T-helper 9 cell (primary cell): ENCODE measurements around the gene ADAT3.

Source experiments
- DNase-seq: peaks from one replicate; pipeline ENCODE4 v3.0.0-alpha.2; 2020

ADAT3 gene

GRCh38 chr19:1917926-1918325, 12.7 kb downstream of the ADAT3 start:
- no peak for DNase-seq

GRCh38 chr19:1918975-1919374, 13.8 kb downstream of the ADAT3 start:
- no peak for DNase-seq

GRCh38 chr19:1920644-1921043, 15.4 kb downstream of the ADAT3 start:
- DNase-seq, result no peak

GRCh38 chr19:1921326-1921725, 16.1 kb downstream of the ADAT3 start:
- no peak for DNase-seq

- no peak for DNase-seq
These were observed 16.6 kb downstream of the ADAT3 start for GRCh38 chr19:1921825-1922224.

GRCh38 chr19:1922803-1923202, 17.6 kb downstream of the ADAT3 start:
- no peak for DNase-seq

GRCh38 chr19:1923319-1923718, 18.1 kb downstream of the ADAT3 start:
- no peak for DNase-seq

- no peak for DNase-seq
These were observed 19.2 kb downstream of the ADAT3 start for GRCh38 chr19:1924320-1924961.

GRCh38 chr19:1925544-1925943, 20.3 kb downstream of the ADAT3 start:
- no peak for DNase-seq

GRCh38 chr19:1929021-1929742, 24.0 kb downstream of the ADAT3 start:
- DNase-seq, result peak; percentile 80

GRCh38 chr19:1931445-1931844, 26.2 kb downstream of the ADAT3 start:
- DNase-seq, result no peak

GRCh38 chr19:1932395-1932794, 27.2 kb downstream of the ADAT3 start:
- no peak for DNase-seq

- DNase-seq, result no peak
These were observed 28.0 kb downstream of the ADAT3 start for GRCh38 chr19:1933244-1933643.

- no peak for DNase-seq
These were observed 28.7 kb downstream of the ADAT3 start for GRCh38 chr19:1933942-1934341.

- DNase-seq, result no peak
These were observed 30.4 kb downstream of the ADAT3 start for GRCh38 chr19:1935484-1936208.

GRCh38 chr19:1936430-1936829, 31.2 kb downstream of the ADAT3 start:
- DNase-seq, result no peak

- DNase-seq, result no peak
These were observed 31.9 kb downstream of the ADAT3 start for GRCh38 chr19:1936916-1937610.

- DNase-seq, result no peak
These were observed 32.9 kb downstream of the ADAT3 start for GRCh38 chr19:1938071-1938470.

- no peak for DNase-seq
These were observed 36.2 kb downstream of the ADAT3 start, which contains the start of gene CSNK1G2 for GRCh38 chr19:1941146-1942077. Gene CSNK1G2, plus strand, starts transcription at chr19:1941172. Its CDS starts 28,601 bp downstream, at chr19:1969773.

GRCh38 chr19:1942078-1942933, 37.1 kb downstream of the ADAT3 start:
- DNase-seq, result peak; percentile 81
